ENCODE data around the gene HIVEP3.

The HIVEP3 gene

DNA sequence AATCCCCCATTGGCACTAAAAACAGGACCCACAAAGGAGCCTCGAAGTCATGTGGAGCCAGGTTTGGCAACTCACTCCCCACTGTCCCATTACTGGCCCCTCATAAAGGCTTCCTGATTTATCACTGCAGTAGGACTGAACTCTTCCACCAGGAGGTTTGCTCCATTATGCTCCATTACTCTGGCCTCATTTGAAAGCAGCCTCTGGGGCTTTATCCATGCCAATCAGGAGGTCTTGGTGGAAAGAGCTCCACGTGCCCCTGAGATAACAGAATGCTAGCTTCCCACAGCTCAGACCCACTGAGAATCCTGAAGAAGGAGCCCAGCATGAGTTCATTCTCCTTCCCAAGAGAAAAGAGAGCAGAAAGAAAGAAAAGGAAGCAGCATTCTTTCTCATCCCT lies 76.4 kb downstream of the HIVEP3 start:
- no peak for DNase-seq (ENCODE audit: extremely low read depth, low read depth)
- TF ChIP-seq, protein P1, sequence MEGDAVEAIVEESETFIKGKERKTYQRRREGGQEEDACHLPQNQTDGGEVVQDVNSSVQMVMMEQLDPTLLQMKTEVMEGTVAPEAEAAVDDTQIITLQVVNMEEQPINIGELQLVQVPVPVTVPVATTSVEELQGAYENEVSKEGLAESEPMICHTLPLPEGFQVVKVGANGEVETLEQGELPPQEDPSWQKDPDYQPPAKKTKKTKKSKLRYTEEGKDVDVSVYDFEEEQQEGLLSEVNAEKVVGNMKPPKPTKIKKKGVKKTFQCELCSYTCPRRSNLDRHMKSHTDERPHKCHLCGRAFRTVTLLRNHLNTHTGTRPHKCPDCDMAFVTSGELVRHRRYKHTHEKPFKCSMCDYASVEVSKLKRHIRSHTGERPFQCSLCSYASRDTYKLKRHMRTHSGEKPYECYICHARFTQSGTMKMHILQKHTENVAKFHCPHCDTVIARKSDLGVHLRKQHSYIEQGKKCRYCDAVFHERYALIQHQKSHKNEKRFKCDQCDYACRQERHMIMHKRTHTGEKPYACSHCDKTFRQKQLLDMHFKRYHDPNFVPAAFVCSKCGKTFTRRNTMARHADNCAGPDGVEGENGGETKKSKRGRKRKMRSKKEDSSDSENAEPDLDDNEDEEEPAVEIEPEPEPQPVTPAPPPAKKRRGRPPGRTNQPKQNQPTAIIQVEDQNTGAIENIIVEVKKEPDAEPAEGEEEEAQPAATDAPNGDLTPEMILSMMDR (IDR thresholded peaks at IDR 0.05; ENCODE audit: low read depth, low read length), result no peak

DNA sequence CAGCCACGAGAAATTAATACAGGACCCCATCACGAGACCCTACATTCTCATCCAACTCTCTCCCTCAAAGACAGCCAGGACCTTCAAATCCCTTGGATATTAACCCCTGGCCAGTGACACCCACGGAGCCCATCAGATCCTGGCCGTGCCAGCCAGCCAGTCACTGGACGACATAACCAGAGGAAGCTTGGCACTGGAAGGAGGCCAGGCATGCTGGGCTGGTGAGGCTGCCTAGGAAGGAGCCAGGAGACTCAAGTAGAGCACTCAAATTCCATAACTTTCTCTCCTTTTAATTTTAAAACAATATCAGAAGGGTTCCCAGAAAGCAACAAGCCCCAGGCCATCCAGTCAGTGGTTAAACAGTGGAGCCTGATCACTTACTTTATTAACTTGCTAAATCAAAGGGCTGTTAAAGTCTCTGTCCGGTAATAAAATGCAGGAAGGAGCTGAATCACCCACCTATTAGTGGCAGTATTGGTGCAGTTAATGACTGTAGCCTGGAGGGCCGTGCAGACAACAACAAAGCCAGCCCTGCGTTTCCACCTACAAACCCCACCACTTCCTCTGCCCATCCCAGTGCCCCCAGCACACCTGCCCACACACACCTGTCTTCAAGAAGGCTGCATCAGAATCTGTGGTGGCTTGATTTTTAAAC lies 78.0 kb downstream of the HIVEP3 start:
- TF ChIP-seq, protein P1 (IDR thresholded peaks at IDR 0.05; ENCODE audit: low read depth, low read length), result no peak
- no peak for DNase-seq (ENCODE audit: extremely low read depth, low read depth)

DNA sequence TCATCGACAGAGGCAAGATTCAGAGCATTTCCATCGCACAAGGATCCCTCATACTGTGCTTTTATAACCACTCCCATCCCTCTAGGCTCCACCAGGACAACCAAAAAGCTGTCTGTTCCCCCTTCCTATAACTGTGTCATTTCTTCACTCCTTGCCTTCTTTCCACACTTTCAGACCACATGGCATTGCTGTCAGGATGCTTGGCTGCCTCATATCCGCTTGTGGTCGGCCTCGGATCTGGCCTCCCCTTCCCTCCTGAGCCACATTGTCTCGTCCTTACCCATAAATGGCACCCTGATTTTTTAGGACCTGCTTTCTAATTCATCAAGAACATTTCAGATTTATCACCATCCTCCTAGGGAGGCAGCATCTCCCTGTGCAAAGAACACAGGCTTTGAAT lies 80.5 kb downstream of the HIVEP3 start:
- no peak for DNase-seq (ENCODE audit: extremely low read depth, low read depth)
- TF ChIP-seq, protein P1 (IDR thresholded peaks at IDR 0.05; ENCODE audit: low read depth, low read length), result no peak

DNA sequence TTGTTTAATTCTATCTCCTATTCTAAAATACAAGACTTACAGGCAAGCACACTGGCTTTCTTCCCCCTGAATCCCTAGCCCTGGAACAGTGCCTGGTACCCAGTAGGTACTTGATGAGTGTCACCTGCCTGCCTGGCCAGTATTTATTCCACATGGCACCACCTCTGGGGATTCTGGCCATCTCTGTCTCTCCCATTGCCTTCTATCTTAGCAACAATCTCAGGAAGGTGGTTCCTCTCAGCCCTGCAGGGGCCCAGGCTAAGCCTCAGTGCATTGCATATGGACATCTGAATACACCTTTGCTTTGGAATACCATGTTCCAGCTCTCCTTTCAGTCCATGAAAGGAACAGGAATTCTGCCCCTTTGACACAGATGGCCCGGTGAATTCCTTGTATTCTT lies 81.0 kb downstream of the HIVEP3 start:
- DNase-seq (ENCODE audit: extremely low read depth, low read depth), result no peak
- TF ChIP-seq, protein P1 (IDR thresholded peaks at IDR 0.05; ENCODE audit: low read depth, low read length), result no peak

DNA sequence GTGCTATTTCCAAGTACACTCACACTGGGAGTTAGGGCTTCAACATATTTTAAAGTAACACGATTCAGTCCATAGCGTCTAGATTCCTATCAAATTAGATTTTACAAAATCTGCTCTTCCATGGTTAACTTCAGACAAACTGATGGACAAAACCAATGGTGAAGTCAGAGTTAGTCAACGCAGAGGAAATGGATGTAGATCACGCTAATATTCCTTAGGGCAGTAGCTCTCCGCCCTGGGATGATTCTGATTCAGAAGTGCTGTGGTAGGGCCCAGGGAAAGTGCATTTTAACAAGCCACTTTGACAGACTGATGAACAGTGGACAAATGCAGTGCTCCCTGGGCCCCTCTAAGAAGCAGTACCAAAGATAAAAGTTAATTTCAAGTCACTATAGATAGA lies 83.2 kb downstream of the HIVEP3 start:
- no peak for DNase-seq (ENCODE audit: extremely low read depth, low read depth)
- TF ChIP-seq, protein P1 (IDR thresholded peaks at IDR 0.05; ENCODE audit: low read depth, low read length), result no peak

DNA sequence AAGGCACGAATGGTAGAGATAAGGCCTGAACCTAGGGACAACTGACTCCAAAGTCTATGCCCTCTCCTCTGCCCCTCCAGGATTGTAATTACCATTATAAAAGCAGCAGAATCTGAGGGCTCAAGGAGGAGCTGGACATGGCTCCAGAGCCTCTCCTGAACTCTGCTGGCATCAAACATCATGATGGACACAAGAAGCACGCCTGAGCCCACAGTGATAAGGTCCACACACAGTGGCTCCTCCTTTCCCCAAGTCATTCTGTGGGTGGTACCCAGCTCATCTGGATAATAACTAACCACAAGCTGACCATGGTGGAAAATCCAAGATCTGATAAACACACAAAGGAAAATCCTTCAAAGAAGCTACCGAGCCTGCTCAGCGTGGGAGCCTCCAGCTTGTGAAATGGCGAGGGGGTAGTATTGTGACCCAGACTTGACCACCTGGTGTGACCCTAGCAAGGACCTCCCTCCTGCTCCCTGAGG lies 85.2 kb downstream of the HIVEP3 start:
- DNase-seq (ENCODE audit: extremely low read depth, low read depth), result no peak
- TF ChIP-seq, protein P1 (IDR thresholded peaks at IDR 0.05; ENCODE audit: low read depth, low read length), result no peak

DNA sequence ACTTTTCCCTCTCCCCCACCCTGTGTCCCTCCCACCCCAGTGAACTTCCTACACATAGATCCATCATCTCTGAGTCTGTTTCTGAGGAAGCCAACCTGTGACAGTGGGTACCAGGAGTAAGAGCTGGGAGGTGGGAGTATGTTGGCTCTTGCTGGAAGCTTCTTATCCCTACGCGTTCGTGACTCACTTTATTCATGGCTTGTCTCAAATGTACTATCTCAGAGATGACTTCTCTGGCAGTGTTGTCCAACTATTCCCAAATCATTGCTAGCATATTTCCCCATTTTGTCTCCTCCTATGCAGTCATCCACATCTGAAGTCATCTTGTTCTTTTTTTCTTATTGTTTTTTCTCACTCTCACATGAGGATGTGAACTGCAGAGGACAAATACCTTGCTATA lies 88.0 kb downstream of the HIVEP3 start:
- DNase-seq (ENCODE audit: extremely low read depth, low read depth), result no peak
- TF ChIP-seq, protein P1 (IDR thresholded peaks at IDR 0.05; ENCODE audit: low read depth, low read length), result no peak

Measured in AG09319 (cell line).